HG03095 (cell line): ENCODE results near the gene VMA21.

ENCODE experiments used
- ATAC-seq: cut with Tn5 transposase; IDR thresholded peaks from one replicate; pipeline ENCODE4 v1.9.1; 2021; ENCODE audit warnings: moderate library complexity; ENCODE audit not compliant: unreplicated experiment

VMA21 gene

DNA sequence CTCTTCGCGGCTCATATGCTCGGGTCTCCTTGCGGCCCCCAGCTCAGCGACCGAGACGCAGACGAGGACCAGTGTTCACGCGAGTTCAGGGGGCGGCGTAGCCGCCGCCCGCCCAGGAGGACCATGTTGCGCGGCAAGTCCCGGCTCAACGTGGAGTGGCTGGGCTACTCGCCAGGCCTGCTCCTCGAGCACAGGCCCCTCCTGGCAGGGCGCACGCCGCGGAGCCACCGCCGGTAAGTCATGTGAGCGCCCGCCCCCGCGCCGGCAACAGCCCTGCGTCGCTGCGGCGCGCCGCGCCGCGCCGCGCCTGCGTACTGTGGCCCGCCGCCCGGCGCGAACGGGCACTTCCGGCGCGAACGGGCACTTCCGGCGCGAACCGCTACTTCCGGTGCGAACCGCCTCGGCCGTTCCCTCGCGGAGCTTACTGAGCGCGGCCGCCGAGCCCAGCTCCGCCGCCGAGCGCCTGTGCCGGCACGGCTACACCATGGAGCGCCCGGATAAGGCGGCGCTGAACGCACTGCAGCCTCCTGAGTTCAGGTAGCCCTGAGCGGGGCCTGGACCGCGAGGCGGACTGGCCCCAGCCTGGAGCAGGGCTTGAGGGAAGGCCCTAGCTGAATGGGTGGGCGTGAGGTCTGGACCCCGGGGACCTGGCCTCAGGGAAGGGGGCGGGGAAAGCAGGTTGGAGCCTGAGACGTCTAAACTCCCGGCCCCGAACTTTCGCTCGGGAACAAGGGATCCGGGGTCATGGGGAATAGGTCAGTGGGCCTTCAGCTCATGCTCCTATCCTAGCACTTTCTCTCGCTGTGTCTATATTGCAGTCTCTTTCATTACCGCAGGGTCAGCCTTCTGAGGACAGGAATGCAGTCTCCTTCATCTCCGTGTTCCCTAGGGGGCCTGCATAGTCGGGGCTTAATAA lies at the start of gene VMA21:
VMA21 (plus strand) TSS at position 382 of the 916 bp plus-strand sequence; CDS start at position 485, 103 bp downstream.
- ATAC-seq, result peak; percentile 86

- ATAC-seq, result no peak
These were observed 37.7 kb upstream of the VMA21 start for GRCh38 chrX:151359341-151359740.

DNA sequence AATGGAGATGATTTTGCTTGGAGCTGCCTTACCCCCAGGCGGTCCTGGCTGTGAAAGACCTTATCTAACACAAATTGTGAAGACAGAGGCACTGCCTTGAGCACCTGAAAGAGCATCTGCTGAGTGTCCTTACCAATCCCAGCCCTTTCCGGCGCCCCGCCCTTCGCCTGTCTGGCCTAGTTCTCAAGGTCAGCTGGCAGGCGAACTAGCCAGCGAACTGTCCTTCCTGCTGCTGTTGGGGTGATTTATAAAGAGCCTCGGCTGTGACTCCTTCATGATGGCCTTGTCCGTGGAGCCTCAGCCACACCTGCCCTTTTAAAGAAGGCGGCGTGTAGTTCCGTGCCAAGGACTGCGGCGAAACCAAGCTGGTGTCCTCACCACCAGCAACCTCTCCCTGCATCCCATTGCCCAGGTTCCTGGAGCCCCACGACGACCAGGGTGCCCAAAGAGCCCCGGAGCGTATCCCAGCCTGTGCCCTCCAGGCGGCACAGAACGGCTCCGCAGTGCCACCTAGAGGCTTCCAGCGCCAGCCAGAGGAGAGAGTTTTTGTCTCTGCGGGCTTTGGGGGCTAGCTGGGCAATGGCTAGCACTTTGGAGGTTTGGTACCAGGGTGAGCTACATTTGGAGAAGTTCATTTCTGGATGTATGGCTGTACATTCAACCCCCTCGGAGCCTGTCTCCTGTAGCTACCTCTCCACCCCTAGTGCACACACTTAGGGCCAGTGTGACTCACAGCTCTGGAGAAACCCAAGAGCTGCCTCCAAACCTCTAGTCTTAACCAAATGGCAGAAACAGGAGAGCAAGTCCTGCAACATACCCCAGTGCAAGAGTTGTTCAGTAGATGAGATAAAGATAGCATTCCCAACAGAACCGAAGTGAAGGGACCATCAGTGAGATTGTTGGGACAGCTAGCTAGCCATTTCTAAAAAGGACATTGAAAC lies 36.8 kb upstream of the VMA21 start:
- no peak for ATAC-seq

DNA sequence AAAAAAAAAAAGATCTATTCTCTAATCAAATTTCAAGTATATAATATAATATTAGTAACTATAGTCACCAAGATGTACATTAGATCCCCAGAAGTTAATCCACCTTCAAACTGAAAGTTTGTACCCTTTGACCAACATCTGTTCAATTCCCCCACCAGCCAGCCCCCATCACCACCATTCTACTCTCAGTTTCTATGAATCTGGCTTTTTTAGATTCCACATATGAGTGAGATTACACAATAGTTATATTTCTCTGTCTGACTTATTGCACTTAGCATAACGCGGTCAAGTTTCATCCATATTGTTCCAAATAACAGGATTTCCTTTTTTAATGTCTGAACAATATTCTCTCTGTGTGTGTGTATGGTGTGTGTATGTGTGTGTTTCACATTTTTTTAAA lies 33.7 kb upstream of the VMA21 start:
- no peak for ATAC-seq

DNA sequence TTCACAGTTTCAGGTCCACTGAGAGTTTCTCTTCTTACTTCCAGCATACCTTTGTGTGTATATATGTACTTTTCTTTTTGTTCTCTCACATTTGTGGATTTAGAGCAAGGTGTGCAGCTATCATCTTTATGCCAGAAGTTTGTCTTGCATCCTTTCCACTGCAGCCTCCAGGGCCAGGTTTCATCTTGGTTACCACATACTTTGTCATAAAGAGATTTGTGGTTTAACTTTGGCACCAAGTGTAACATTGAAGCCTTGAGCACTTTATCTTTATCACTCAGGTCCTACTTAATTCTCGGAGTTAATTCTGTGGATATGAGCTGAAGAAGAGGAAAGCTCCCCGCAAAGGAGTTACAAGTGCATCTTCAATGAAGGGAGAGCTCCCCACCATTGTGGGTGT lies 31.4 kb upstream of the VMA21 start:
- no peak for ATAC-seq

DNA sequence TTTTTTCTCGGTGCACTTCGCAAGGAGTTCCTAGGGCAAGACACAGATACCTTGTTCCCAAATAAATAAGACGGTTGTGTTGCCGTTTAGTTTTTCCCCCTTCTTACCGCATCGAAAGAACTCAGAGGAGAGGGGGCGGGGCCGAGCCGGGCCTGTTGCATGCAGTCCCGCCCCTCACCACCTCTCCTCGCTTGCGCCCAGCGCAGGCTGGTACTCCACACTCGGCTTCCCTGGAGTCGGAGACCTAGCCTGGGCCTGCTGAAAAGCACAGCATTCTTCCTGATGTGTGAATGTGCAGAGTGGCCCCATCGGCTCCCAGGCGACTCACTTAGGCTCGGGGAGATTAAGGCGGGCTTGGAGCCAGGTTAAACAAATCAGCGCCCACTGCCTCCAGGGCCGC lies 26.1 kb upstream of the VMA21 start:
- ATAC-seq, result no peak

- no peak for ATAC-seq
These were observed 12.2 kb upstream of the VMA21 start for GRCh38 chrX:151384807-151385206.

- ATAC-seq, result no peak
These were observed 10.1 kb upstream of the VMA21 start for GRCh38 chrX:151386838-151387459.

DNA sequence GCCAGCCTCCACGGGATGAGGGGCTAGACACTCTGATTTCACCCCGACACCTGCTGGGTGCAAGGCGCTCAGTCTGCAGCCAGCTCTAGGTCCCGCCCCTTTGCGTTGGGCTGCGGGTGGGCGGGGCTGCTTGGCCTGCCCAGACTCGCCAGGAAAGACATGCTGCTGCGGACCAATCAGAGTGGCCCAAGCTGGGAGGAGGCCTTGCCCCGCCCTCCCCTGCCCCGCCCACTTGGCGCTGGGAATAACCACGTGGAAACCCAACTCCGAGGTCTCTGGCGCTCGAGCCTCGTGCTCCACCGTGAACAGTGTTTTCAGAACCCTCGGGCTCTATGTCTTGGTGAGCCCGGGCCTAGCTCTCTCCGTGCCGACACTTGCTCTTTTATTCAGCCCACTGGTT lies 5.3 kb upstream of the VMA21 start:
- ATAC-seq, result no peak

DNA sequence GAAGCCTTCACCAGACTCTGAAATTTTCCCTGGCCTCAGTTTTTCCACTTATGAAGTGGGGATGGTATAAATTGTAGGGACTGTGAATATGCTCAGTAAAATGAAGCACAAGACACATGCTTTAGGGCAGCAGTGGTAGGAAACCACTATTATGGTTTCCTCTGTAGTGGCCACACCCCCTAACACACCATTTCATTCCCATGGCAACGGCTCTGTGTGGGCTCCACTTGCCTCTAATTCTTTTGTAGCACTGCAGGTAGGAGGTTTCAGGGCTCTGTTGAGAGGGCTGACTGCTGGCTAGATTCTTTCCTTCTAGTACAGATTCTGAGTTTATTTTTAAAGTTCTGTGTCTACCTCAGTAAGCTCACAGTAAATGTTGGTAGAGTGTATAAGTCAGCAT lies 3.5 kb upstream of the VMA21 start:
- peak; percentile 28 for ATAC-seq

DNA sequence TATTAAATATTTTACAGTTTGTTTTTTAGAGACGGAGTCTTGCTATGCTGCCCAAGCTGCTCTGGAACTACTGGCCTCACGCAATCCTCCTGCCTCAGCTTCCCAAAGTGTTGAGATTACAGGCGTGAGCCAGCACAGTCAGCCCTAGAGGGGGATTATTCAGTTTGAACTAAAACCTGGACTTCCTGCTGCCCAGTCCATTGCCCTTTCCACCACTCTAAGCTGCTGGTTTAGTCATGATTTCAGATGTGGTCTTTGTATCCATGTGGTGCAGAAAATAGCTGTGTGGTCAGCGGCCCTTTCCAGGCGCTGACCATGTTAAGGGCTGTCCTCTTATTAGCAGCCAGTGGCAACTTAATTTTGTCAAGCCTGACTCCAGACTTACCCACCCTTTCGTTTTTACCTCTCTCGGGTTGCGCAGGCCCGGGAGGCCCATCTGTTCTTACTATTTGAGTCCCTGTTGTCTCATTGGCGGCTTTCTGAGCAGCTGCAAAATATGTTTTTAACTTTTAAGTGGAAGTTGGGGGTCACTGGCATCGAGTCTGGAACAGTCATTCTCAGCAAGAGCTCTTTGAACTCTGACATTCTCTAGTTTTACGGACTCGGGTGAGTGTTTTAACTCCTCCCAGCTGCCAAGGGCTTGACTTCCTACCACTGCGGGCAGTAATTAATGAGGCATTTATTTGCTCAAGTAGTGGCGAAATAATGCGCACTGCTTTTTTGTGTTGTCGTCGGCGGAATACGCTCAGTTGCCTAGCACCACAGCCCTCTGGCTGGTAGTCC lies 773 bp upstream of the VMA21 start:
- ATAC-seq, result no peak

DNA sequence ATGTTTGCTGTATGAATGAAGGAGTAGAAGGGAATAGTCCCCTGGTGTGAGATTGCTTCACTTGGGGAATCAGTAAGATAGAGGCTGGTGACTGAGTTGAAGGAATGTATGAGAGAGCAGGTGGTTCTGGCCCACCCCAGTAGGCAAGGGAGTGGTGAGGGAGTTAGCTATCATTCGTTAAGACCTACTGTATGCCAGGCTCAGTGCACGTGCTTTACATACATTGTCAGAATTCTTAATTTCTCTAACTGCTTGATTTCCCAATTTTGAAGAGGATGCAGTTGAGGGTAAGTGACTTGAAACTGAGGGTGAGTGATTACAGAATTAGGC lies 700 bp downstream of the VMA21 start:
- no peak for ATAC-seq

GRCh38 chrX:151398346-151398745 lies 1.3 kb downstream of the VMA21 start:
- no peak for ATAC-seq

GRCh38 chrX:151402719-151403390 lies 5.8 kb downstream of the VMA21 start:
- no peak for ATAC-seq

DNA sequence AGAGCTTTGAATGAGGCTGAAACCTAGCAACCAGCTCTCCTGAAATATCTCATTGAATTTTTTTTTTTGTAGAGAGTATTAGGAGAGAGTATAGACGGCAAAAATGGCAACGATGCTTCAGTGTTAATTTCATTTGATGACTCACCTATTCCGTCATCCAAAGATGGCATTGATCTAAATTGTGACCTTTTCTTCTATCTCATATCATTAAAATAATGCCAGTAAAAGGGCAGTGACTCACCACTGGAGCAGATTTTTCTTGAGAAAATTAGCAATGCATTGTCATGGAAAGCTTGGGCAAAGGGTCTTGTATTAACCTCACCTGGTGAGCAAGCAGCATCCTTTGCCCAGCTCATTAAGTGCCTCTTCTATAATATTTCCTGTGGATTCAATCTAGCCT lies 19.6 kb downstream of the VMA21 start:
- ATAC-seq, result no peak

DNA sequence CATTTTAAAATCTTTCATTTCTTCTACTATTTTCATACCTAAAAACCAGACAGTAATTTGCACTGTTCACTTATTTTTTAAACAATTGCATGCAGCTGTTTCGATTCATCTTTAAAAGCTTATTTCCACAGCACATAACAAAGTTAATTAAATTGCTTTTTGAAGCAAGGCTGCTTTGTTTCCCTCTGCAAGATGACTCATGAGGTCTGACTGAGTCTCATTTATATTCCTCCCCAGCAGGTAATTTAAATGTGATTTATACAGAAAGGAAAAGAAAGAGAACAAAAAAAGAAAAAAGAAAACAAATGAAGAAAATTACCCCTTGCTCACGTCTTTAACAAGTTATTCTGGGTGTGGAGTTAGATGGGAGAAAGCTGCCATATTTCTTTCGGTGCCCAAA lies 22.8 kb downstream of the VMA21 start:
- ATAC-seq, result no peak

DNA sequence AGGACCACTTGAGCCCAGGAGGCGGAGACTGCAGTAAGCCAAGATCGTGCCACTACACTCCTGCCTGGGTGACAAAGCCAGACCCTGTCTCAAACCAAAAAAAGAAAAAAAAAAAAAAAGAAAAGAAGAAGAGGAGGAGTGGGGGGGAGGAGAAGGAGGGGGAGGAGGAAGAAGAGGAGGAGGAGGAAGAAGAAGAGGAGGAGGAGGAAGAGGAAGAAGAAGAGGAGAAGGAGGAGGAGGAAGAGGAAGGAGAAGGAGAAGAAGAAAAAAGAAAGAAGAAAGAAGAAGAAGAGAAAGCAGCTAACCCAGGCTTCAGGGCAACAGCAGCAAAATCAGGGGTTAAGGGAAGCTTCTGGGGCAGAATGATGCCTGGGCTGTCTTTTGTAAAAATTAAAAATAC lies 27.5 kb downstream of the VMA21 start:
- ATAC-seq, result no peak

GRCh38 chrX:151448509-151448908 lies 51.5 kb downstream of the VMA21 start:
- ATAC-seq, result no peak

- no peak for ATAC-seq
These were observed 61.8 kb downstream of the VMA21 start for GRCh38 chrX:151458824-151459223.
